HG02973 (cell line): ENCODE data around the gene RAB23.

Source experiments
- ATAC-seq: cut with Tn5 transposase; IDR thresholded peaks from one replicate; pipeline ENCODE4 v1.9.1; 2021; ENCODE audit warnings: moderate library complexity; ENCODE audit not compliant: unreplicated experiment

Gene RAB23

GRCh38 chr6:57183336-57183735 is 38.8 kb downstream of the RAB23 start:
- no peak for ATAC-seq

DNA sequence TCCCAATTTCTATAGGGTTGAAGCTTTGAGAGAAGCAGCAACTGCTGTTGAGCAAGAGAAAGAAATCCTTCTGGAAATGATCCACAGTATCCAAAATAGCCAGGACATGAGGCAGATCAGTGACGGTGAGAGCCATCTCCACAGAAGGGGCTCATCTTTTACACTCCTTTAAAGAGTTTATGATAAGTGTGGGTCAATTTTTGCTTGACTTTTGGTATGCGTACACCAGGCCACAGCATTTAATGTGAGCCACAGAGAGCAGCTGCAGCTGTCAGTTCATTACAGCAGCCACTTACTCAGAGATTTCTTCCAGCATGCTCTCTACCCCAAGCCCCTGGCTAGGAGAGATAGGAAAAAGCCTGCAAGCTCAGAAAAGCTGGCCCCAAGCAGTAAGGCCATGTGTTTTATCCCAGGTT is 40.1 kb downstream of the RAB23 start:
- no peak for ATAC-seq

DNA sequence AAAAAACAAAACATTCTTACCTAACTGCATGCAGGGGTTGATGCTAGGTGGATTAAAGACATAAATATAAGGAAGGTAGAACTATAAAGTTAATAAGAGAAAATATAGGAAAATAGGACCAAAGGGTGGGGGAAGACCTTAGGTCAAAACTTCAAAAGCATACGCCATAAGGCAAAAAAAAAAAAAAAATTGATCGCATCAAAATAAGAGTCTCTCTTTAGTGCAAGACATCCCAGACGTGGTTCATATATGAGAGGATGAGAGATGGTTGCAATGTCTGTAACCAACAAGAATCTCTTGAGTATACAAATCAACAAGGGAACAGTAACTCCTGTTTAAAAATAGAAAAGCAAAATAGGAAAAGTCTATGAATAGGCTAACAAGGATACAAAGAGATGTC is 41.5 kb downstream of the RAB23 start:
- ATAC-seq: no peak

DNA sequence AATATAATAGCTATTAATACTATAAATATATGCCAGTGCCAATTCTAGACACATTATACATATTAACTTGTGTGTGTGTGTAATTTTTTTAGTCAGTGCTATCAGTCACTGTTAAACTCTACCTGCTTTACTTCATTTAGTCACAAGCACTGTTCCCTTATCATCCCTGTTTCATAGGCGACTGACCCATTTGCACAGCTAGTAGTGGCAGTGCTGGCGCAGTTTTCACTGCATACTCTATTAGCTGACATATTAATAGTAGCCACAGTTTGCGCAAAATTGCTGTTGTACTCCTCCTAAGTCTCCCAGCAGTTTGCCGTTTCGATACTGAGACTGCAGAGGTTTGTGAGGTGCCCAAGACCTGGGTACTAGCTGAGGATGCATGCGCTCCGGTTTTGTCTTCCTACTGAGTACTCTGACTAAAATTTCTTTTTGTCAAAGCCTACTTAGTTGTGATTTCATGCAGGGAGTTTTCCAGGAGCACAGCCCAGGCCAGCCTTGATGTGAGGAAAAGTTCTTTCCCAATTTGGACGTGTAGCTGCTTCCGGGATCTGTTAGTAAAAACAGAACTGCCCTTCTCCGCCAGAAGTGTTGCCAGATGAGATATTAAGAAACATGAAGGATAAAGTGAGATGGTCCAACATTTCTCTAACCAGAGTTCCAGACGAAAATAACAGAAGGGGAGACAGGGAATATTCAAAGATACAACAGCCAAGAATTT is 44.4 kb downstream of the RAB23 start:
- ATAC-seq: no peak

DNA sequence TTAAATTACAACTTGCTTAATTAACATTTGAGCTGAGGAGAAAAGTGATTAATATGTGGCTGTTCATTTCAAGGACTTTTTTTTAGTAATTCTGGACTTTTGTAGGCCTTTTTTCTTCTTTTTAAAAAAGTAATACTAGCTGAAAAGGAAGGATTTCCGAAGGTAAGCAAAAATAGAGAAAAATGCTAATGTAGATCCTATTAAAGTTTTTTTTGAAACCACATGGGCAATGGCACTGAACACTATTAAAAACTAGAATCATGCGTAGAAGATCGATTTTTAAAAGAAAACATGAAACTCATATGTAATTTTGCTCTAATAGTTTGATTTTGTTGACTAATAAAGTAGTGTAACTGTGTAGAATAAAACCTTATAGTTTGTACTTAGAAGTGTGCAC is 47.6 kb downstream of the RAB23 start:
- no peak for ATAC-seq

DNA sequence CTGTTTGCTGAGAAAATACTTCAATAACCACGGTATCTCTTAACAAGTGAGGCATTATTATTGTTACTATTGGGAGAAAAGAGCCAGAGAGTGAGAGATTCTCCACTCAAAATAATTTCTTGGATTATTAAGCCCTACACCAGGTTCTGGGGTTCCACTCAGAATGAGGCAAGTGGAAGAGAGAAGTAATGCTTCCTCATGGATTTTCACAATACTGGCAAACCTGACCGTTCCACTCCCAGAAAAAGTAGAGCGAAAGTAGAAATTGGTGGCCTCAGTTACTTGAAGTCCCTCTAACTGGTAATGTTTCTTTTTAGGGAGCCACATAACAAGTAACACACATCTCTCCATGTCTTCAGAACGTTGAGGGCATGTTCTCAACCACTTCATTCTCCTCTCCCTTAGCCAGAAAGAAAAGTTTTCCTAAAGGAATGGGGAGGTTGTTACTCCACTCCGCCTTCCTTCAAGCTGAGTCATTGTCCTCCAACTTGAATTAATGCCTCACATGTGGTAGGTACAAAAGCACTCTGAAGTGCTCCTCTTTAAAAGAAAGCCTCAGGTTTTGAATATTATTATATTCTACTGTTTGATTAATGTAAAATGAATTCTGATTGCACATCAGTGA is 48.1 kb downstream of the RAB23 start:
- ATAC-seq: no peak

DNA sequence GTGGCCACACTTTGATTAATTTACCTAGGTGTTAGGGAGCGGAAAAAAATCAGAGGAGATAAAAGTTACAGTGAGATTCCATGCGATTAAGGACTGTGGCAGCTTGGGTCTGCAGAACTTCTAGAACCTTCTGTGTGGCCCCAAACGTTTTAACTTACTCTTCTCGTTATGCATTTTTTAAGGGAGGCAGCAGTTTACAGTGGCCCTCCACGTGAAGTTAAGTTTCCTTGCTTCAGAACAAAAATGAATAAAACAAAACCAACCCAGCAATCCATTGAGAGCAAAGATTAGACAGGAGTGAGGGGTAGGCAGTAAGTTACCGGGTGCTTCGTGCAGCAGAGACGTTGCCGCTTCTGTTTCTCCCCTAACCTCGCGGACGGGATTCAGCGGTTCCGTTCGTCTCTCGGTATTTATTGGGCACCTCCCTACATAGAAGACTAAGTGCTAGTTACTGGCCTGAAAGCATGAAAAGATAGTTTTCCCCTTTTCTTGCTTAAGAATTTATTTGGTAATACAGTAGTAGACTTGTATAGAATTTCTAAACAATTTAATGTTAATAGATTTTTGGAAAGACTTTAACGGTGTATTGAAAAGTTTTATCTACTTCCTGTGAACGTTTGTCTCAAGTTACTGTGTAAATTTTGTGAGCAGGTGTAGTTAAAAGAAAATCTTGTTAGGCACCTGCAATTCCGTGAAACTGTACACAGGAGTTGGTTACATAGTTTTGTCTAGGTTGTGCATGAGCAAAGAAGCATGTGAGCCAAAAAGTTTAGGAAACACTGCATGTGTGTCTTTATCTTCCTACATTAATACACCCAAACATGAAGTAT is 48.8 kb downstream of the RAB23 start:
- no peak for ATAC-seq

DNA sequence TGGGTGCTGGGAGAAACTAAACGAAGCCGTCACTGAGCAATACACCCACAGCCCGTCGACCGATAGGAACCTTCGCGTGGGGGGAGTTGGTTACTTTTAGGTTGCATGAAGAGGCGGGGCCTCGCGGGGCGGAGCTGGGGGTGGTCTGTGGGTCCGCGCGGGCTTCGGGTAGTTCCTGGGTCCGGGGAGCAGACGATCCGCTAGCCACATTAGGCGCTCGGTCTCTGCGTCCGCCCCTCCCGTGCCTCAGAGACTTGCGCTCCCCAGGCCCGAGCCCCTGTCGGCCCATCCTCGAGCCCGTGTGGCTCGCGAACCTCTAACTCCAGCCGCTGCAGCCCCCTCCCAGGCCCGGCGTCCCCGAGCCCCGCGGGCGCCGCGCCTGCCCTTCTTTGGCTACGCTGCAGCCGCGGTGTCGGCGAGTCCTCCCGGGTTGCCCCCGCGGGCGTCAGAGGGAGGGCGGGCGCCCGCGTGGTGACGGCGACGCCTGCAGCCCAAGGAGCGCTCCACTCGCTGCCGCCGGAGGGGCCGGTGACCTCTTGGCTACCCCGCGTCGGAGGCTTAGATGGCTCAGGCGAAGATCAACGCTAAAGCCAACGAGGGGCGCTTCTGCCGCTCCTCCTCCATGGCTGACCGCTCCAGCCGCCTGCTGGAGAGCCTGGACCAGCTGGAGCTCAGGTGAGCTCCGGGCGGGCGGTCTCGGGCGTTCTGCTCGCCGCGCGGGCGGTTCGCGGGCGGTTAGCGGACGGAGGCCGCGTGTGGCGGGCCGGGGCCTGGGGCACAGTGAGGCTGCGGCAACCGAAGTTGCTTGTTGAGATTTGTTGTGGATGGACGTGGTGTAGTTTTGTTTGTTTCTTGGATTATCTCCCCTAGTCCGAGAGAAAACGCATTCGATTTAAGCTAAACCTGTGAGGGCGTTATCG is 49.7 kb downstream of the RAB23 start, which contains the start of gene BAG2:
TSS of gene BAG2 (plus strand) at position 191 of the 920 bp plus-strand sequence. CDS start at position 563, 372 bp downstream.
- ATAC-seq: peak; percentile 85

- ATAC-seq: no peak
Observed at GRCh38 chr6:57165080-57165479, 57.0 kb downstream of the RAB23 start.

DNA sequence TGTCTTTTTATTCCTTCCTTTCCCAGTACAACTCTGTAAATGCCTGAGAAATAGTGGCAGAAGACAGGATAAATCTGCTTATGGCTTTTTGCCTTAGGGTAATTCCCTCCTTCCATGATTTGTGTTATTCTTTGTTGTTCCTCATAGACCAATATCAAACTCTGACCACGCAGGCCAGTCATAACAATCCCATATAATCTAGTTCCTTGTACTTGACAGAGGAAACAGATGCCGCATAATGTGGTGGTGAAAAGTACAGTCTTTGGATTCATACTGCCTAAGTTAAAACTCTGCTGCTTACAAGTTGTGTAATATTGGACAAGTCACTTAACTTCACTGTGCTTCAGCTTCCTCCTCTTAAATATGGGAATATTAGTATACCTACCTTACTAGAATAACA is 58.2 kb downstream of the RAB23 start:
- ATAC-seq: no peak

GRCh38 chr6:57162516-57162915 is 59.6 kb downstream of the RAB23 start:
- no peak for ATAC-seq

DNA sequence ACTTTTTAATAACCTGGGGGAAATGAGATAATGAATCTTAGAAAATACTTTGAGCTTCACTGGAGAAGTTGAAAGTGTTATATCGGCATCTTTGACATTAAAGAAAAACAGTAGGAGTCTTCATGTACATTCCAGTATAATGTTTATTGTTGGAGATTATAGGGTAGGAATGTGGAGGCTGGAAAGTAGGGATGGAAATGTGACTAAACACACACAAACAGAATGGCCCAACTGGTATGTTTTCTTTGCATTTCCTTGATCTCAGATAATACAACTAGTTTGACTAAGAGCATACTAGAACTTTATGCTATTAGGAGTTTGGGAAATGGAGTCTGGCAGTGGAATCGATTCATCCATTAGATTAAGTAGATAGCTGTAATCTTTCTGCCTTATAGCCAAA is 60.1 kb downstream of the RAB23 start:
- ATAC-seq: no peak

- ATAC-seq: no peak
Observed at GRCh38 chr6:57159127-57159526, 63.0 kb downstream of the RAB23 start.

GRCh38 chr6:57158658-57159057 is 63.4 kb downstream of the RAB23 start:
- no peak for ATAC-seq

DNA sequence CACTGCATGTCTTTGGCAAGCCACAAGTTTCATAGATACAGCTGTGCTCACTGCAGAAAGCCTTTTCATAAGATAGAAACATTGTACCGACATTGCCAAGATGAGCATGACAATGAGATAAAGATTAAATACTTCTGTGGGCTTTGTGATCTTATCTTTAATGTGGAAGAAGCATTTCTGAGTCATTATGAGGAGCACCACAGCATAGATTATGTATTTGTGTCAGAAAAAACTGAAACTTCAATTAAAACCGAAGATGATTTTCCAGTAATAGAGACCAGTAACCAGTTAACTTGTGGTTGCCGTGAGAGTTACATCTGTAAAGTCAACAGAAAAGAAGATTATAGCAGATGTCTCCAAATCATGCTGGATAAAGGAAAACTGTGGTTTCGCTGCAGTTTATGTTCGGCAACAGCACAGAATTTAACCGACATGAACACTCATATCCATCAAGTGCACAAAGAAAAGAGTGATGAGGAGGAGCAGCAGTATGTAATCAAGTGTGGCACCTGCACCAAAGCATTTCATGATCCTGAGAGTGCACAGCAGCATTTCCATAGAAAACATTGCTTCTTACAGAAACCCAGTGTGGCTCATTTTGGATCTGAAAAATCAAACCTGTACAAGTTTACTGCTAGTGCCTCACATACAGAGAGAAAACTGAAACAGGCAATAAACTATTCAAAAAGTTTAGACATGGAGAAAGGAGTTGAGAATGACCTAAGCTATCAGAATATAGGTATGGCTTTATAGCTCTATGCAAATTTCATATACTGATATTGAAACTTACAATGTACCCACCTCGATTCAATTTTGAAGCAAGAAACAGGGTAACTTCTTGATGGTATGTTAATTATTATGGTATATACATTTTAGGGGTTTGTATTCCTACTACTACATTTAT is 73.9 kb downstream of the RAB23 start:
- ATAC-seq: no peak

DNA sequence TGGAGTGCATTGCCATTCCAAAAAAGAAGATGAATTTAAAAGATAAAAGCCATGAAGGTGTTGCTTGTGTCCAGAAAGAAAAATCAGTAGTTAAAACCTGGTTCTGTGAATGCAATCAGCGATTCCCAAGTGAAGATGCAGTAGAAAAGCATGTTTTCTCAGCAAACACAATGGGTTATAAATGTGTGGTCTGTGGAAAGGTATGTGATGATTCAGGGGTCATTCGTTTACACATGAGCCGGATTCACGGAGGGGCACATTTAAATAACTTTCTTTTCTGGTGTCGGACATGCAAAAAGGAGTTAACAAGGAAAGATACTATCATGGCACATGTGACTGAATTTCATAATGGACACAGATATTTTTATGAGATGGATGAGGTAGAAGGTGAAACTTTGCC is 74.7 kb downstream of the RAB23 start:
- no peak for ATAC-seq

DNA sequence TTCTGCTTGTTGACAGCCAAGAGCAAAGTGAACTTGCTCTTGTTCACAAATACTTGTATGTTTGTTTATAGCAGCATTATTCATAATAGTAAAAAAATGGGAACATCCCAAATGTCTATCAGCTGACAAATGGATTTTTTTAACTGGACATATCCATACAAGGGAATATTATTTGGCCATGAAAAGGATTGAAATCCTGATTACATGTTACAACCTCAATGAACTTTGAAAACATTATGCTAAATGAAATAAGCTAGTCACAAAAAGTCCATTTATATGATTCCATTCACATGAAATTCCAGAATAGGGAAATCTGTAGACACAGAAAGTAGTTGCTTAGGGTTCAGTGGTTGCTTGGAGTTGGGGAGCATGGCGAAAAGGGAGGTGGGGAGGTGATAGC is 78.4 kb downstream of the RAB23 start:
- ATAC-seq: no peak

- ATAC-seq: no peak
Observed at GRCh38 chr6:57142178-57142525, 80.0 kb downstream of the RAB23 start.

- ATAC-seq: no peak
Observed at GRCh38 chr6:57141451-57142177, 80.5 kb downstream of the RAB23 start.
